HepG2 (cell line): ENCODE results near the gene MAP2K6.

Experiments used
- CREB1 ChIP-seq, 2 experiments: fragments of 450-650 bp in 1 of 2; IDR thresholded peaks; 2 replicates each; pipeline ENCODE4 v1.6.1; 2016 to 2017; ENCODE audit warnings: control low read depth in 1 of 2, mild to moderate bottlenecking in 1 of 2, missing compliant biosample characterization in 1 of 2, missing genetic modification characterization in 1 of 2
- TEAD2 ChIP-seq: sonication (generic); formaldehyde crosslinking; IDR thresholded peaks from 2 replicates; pipeline ENCODE4 v1.9.0; 2021; ENCODE audit warnings: missing genetic modification reagents

DNA sequence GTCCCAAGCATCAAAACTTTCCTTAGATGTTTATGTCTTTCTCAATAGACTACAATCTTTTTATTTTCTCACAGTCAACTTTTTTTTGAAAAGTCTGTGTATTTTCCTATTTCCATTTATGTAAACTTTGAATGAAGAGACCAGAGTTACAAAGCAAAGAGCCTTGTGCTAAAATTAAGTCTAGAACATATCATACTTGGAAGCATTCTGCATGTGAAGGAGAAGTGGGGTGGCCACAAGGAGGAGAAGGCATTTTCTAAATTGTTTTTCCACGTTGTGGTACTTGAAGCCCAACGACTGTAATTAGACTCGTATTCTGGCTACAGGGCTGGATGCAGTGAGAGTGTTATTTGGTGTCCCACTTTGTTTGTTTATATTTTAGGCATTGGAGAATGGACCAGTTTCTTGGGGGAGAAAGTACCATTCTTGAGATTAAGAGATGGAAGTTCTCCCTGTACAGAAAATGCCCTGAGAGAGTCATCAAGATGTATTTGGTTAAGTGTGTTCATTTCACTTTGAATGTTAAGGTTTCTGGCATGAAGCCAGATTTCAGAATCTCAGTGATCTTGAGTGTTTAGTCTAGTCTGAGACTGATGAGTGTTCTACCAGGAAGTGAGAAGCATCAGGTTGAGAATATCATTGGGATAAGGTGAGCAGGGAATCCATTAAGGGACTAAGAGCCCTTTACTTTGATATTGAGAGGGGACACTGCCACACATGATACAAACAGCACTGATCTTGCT, 71.6 kb downstream of the MAP2K6 start:
- TF ChIP-seq TEAD2 (CRISPR knock-in tag) (no peak), CREB1 (IDR thresholded peaks at IDR 0.05) (no peak), CREB1 (CRISPR knock-in tag; IDR thresholded peaks at IDR 0.05) (no peak)
